ENCODE data around the gene FZD4.

Gene FZD4

GRCh38 chr11:86906198-86906597, 49.0 kb downstream of the FZD4 start:
- no peak for DNase-seq
- TF ChIP-seq, protein P1, sequence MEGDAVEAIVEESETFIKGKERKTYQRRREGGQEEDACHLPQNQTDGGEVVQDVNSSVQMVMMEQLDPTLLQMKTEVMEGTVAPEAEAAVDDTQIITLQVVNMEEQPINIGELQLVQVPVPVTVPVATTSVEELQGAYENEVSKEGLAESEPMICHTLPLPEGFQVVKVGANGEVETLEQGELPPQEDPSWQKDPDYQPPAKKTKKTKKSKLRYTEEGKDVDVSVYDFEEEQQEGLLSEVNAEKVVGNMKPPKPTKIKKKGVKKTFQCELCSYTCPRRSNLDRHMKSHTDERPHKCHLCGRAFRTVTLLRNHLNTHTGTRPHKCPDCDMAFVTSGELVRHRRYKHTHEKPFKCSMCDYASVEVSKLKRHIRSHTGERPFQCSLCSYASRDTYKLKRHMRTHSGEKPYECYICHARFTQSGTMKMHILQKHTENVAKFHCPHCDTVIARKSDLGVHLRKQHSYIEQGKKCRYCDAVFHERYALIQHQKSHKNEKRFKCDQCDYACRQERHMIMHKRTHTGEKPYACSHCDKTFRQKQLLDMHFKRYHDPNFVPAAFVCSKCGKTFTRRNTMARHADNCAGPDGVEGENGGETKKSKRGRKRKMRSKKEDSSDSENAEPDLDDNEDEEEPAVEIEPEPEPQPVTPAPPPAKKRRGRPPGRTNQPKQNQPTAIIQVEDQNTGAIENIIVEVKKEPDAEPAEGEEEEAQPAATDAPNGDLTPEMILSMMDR (IDR thresholded peaks at IDR 0.05; ENCODE audit: low read depth, low read length, missing control alignments): no peak
- Histone ChIP-seq H3K4me3 (ENCODE audit: low read depth, low read length) (no peak overlapping the region), H3K27ac (no peak overlapping the region), H3K36me3 (replicated peaks) (no peaks in the 10 kb centered on the region), H3K27me3 (replicated peaks) (no peaks in the 10 kb centered on the region)
- in situ Hi-C loops (cut with HindIII; ENCODE audit: low pct_ligation_motif_present, low sequenced_read_pairs): no loop called here

GRCh38 chr11:86905252-86905651, 49.9 kb downstream of the FZD4 start:
- no peak for DNase-seq
- H3K4me3 ChIP-seq (ENCODE audit: low read depth, low read length): no peak overlapping the region
- H3K27me3 ChIP-seq (replicated peaks): no peaks in the 10 kb centered on the region
- no peak overlapping the region for H3K27ac ChIP-seq
- no peaks in the 10 kb centered on the region for H3K36me3 ChIP-seq (replicated peaks)
- TF ChIP-seq, protein P1 (IDR thresholded peaks at IDR 0.05; ENCODE audit: low read depth, low read length, missing control alignments): no peak
- in situ Hi-C loops (cut with HindIII; ENCODE audit: low pct_ligation_motif_present, low sequenced_read_pairs): no loop called here

GRCh38 chr11:86904001-86904400, 51.2 kb downstream of the FZD4 start:
- H3K27ac ChIP-seq: no peak overlapping the region
- no peak overlapping the region for H3K4me3 ChIP-seq (ENCODE audit: low read depth, low read length)
- no peak for DNase-seq
- H3K36me3 ChIP-seq (replicated peaks): no peaks in the 10 kb centered on the region
- in situ Hi-C loops (cut with HindIII; ENCODE audit: low pct_ligation_motif_present, low sequenced_read_pairs): no loop called here
- TF ChIP-seq, protein P1 (IDR thresholded peaks at IDR 0.05; ENCODE audit: low read depth, low read length, missing control alignments): no peak
- no peaks in the 10 kb centered on the region for H3K27me3 ChIP-seq (replicated peaks)

GRCh38 chr11:86902345-86902744, 52.9 kb downstream of the FZD4 start:
- Histone ChIP-seq H3K27me3 (replicated peaks) (no peaks in the 10 kb centered on the region), H3K36me3 (replicated peaks) (no peaks in the 10 kb centered on the region), H3K27ac (no peak overlapping the region), H3K4me3 (ENCODE audit: low read depth, low read length) (no peak overlapping the region)
- DNase-seq: no peak
- TF ChIP-seq, protein P1 (IDR thresholded peaks at IDR 0.05; ENCODE audit: low read depth, low read length, missing control alignments): no peak
- in situ Hi-C loops (cut with HindIII; ENCODE audit: low pct_ligation_motif_present, low sequenced_read_pairs): no loop called here

DNA sequence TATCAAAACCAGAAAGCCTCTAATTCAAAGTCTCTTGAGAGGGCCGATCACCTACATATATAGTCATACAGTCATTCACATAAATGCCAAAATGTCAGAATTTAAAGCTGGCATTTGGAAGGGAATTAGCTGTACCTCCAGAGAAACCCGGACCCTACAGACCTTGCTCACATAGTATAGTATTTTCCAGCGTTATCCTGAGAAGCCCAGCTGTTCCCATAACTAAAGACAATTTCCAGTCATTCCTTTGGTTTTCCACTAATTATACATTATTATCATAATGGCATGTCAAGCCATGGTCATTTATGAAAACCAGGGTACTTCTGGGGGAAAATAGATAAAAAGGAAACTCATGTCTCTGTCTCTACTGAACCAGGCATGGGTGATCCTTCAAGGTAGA, 53.6 kb downstream of the FZD4 start:
- Histone ChIP-seq H3K27ac (no peak overlapping the region), H3K4me3 (ENCODE audit: low read depth, low read length) (no peak overlapping the region), H3K36me3 (replicated peaks) (no peaks in the 10 kb centered on the region), H3K27me3 (replicated peaks) (no peaks in the 10 kb centered on the region)
- no peak for DNase-seq
- in situ Hi-C loops (cut with HindIII; ENCODE audit: low pct_ligation_motif_present, low sequenced_read_pairs): no loop called here
- TF ChIP-seq, protein P1 (IDR thresholded peaks at IDR 0.05; ENCODE audit: low read depth, low read length, missing control alignments): no peak

- in situ Hi-C loops (cut with HindIII; ENCODE audit: low pct_ligation_motif_present, low sequenced_read_pairs): no loop called here
- no peaks in the 10 kb centered on the region for H3K36me3 ChIP-seq (replicated peaks)
- no peak overlapping the region for H3K27ac ChIP-seq
- no peak for DNase-seq
- TF ChIP-seq, protein P1 (IDR thresholded peaks at IDR 0.05; ENCODE audit: low read depth, low read length, missing control alignments): no peak
- no peaks in the 10 kb centered on the region for H3K27me3 ChIP-seq (replicated peaks)
- H3K4me3 ChIP-seq (ENCODE audit: low read depth, low read length): no peak overlapping the region
Measured at GRCh38 chr11:86900162-86900561, 55.0 kb downstream of the FZD4 start.
